ENCODE data around the gene ZNF451.

DNA sequence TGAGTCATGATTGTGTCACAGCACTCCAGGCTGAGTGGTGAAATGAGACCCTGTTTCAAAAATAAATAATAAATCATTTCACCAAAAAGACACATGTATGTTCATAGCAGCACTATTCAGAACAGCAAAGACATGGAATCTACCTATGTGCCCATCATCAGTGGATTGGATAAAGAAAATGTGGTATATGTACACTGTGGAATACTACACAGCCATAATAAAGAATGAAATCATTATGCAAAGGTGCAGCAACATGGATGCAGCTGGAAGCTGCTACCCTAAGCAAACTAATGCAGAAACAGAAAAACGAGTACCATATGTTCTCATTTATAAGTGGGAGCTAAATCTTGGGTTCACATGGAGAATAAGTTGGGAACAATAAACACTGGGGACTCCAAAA lies 33.1 kb downstream of the ZNF451 start:
- no peak for TF ChIP-seq NR2F2 (IDR thresholded peaks at IDR 0.05)
- TF ChIP-seq RAD21 (IDR thresholded peaks at IDR 0.05) = no peak
- TF ChIP-seq, protein P1, sequence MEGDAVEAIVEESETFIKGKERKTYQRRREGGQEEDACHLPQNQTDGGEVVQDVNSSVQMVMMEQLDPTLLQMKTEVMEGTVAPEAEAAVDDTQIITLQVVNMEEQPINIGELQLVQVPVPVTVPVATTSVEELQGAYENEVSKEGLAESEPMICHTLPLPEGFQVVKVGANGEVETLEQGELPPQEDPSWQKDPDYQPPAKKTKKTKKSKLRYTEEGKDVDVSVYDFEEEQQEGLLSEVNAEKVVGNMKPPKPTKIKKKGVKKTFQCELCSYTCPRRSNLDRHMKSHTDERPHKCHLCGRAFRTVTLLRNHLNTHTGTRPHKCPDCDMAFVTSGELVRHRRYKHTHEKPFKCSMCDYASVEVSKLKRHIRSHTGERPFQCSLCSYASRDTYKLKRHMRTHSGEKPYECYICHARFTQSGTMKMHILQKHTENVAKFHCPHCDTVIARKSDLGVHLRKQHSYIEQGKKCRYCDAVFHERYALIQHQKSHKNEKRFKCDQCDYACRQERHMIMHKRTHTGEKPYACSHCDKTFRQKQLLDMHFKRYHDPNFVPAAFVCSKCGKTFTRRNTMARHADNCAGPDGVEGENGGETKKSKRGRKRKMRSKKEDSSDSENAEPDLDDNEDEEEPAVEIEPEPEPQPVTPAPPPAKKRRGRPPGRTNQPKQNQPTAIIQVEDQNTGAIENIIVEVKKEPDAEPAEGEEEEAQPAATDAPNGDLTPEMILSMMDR (IDR thresholded peaks at IDR 0.05; ENCODE audit: low read depth, low read length, missing input control) = no peak
- TF ChIP-seq, protein P2, sequence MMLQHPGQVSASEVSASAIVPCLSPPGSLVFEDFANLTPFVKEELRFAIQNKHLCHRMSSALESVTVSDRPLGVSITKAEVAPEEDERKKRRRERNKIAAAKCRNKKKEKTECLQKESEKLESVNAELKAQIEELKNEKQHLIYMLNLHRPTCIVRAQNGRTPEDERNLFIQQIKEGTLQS (IDR thresholded peaks at IDR 0.05) = no peak
- TF ChIP-seq YY1 (IDR thresholded peaks at IDR 0.05) = no peak
- no peak for TF ChIP-seq HNF4A (conservative IDR thresholded peaks at IDR 0.05)
- TF ChIP-seq, protein P3, sequence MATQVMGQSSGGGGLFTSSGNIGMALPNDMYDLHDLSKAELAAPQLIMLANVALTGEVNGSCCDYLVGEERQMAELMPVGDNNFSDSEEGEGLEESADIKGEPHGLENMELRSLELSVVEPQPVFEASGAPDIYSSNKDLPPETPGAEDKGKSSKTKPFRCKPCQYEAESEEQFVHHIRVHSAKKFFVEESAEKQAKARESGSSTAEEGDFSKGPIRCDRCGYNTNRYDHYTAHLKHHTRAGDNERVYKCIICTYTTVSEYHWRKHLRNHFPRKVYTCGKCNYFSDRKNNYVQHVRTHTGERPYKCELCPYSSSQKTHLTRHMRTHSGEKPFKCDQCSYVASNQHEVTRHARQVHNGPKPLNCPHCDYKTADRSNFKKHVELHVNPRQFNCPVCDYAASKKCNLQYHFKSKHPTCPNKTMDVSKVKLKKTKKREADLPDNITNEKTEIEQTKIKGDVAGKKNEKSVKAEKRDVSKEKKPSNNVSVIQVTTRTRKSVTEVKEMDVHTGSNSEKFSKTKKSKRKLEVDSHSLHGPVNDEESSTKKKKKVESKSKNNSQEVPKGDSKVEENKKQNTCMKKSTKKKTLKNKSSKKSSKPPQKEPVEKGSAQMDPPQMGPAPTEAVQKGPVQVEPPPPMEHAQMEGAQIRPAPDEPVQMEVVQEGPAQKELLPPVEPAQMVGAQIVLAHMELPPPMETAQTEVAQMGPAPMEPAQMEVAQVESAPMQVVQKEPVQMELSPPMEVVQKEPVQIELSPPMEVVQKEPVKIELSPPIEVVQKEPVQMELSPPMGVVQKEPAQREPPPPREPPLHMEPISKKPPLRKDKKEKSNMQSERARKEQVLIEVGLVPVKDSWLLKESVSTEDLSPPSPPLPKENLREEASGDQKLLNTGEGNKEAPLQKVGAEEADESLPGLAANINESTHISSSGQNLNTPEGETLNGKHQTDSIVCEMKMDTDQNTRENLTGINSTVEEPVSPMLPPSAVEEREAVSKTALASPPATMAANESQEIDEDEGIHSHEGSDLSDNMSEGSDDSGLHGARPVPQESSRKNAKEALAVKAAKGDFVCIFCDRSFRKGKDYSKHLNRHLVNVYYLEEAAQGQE (IDR thresholded peaks at IDR 0.05) = no peak
- no peak for TF ChIP-seq TAF1 (conservative IDR thresholded peaks at IDR 0.05)
